Astrocyte (in vitro differentiated cells and primary cell): ENCODE results near the gene CCNE1.

ENCODE experiments used
- CTCF ChIP-seq: IDR thresholded peaks from 2 replicates; pipeline ENCODE4 v1.5.1; 2011; ENCODE audit warnings: low read depth, mild to moderate bottlenecking, inconsistent platforms, low read length, moderate library complexity; ENCODE audit not compliant: insufficient read depth
- EZH2 ChIP-seq: IDR thresholded peaks from 2 replicates; pipeline ENCODE4 v1.6.1; 2012; ENCODE audit warnings: mild to moderate bottlenecking, low read length, inconsistent platforms; ENCODE audit not compliant: insufficient read depth

DNA sequence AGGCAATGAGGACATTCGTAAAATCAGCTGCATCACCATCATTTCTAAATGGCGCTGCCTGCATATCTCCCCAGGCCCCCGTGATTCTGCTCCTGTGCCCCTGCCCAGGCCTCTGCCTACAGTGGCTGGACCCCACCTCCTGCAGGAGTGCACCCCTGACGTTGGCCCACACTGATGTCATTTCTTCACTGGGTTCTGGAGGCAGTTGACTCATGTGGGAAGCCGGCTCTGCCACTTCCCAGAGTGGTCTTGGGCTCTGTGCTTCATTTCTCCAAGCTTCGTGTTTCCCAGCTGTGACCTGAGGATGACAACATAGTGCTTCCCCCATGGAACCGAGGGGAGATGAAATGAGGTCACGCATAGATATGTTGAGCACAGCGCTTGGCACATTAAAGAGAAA, 19.9 kb downstream of the CCNE1 start:
- TF ChIP-seq CTCF (no peak), EZH2 (no peak)
